ENCODE results near the gene MCM10.
A peak's percentile ranks its signal among the peaks of the same experiment; 100 is the strongest.
"Not testable (repeated sequence)": the region's sequence is repeated elsewhere in the genome, so short reads cannot be mapped to it uniquely, and the experiment has no call there.

The MCM10 gene

GRCh38 chr10:13152296-13152695 is 9.1 kb upstream of the MCM10 start:
- Histone ChIP-seq H3K4me1 (no peaks in the 10 kb centered on the region), H3K4me2 (no peak overlapping the region), H3K27ac (no peak overlapping the region), H3K4me3 (no peak overlapping the region), H4K20me1 (no peaks in the 10 kb centered on the region), H3K9ac (no peak overlapping the region), H3K27me3 (no peaks in the 10 kb centered on the region), H3K36me3 (no peaks in the 10 kb centered on the region), H3K9me3 (replicated peaks in 1 of 11) (no peaks in the 10 kb centered on the region)
- no peak for TF ChIP-seq Cebpa-rat (IDR thresholded peaks at IDR 0.05)

GRCh38 chr10:13155860-13156259 is 5.5 kb upstream of the MCM10 start:
- H3K4me3 ChIP-seq; H3K4me1 ChIP-seq; H3K9ac ChIP-seq; H3K9me3 ChIP-seq (replicated peaks in 1 of 11); H3K27ac ChIP-seq; H3K4me2 ChIP-seq; H3K27me3 ChIP-seq; H4K20me1 ChIP-seq; H3K36me3 ChIP-seq: not testable (repeated sequence)

GRCh38 chr10:13158401-13158800 is 3.0 kb upstream of the MCM10 start:
- Histone ChIP-seq H4K20me1 (peaks cover 0 to 6% (median 0%) of the 10 kb centered on the region in 11 experiments; a peak in 3 of 22 replicates), H3K9ac (no peak overlapping the region), H3K36me3 (peaks cover 0 to 2% (median 0%) of the 10 kb centered on the region in 11 experiments; a peak in 2 of 22 replicates), H3K9me3 (replicated peaks in 1 of 11) (no peaks in the 10 kb centered on the region), H3K4me1 (peaks cover 14 to 25% (median 21%) of the 10 kb centered on the region in 10 experiments), H3K4me3 (no peak overlapping the region), H3K27ac (no peak overlapping the region), H3K4me2 (no peak overlapping the region), H3K27me3 (no peaks in the 10 kb centered on the region)
- no peak for TF ChIP-seq Cebpa-rat (IDR thresholded peaks at IDR 0.05)

GRCh38 chr10:13161857-13162271 is 506 bp downstream of the MCM10 start:
- H3K27me3 ChIP-seq = no peaks in the 10 kb centered on the region
- no peaks in the 10 kb centered on the region for H3K9me3 ChIP-seq (replicated peaks in 1 of 11)
- H3K27ac ChIP-seq = peak overlapping the region in 9 of 11 experiments; percentile 29 to 87 (median 81); a peak in 17 of 22 replicates
- H3K4me1 ChIP-seq = peaks cover 14 to 31% (median 21%) of the 10 kb centered on the region in 10 experiments
- TF ChIP-seq Cebpa-rat (IDR thresholded peaks at IDR 0.05) = no peak
- H3K4me2 ChIP-seq = peak overlapping the region; percentile 78 to 93 (median 90)
- H4K20me1 ChIP-seq = peaks cover 0 to 20% (median 5%) of the 10 kb centered on the region in 11 experiments; a peak in 7 of 22 replicates
- peaks cover 0 to 34% (median 30%) of the 10 kb centered on the region in 11 experiments; a peak in 16 of 22 replicates for H3K36me3 ChIP-seq
- peak overlapping the region; percentile 56 to 92 (median 80) for H3K4me3 ChIP-seq
- H3K9ac ChIP-seq = peak overlapping the region in 10 of 11 experiments; percentile 54 to 90 (median 84); a peak in 19 of 22 replicates

- Histone ChIP-seq H4K20me1 (peaks cover 0 to 34% (median 9%) of the 10 kb centered on the region in 11 experiments; a peak in 8 of 22 replicates), H3K27me3 (no peaks in the 10 kb centered on the region), H3K9me3 (replicated peaks in 1 of 11) (no peaks in the 10 kb centered on the region), H3K4me1 (peaks cover 14 to 31% (median 21%) of the 10 kb centered on the region in 10 experiments), H3K27ac (no peak overlapping the region), H3K4me3 (no peak overlapping the region), H3K9ac (peak overlapping the region in 4 of 11 experiments; percentile 4 to 36 (median 14); a peak in 3 of 22 replicates), H3K4me2 (no peak overlapping the region; a peak in 1 of 22 replicates), H3K36me3 (peaks cover 0 to 54% (median 50%) of the 10 kb centered on the region in 11 experiments; a peak in 18 of 22 replicates)
- no peak for TF ChIP-seq Cebpa-rat (IDR thresholded peaks at IDR 0.05)
Measured at GRCh38 chr10:13163859-13164258, 2.5 kb downstream of the MCM10 start.

GRCh38 chr10:13165177-13165576 is 3.8 kb downstream of the MCM10 start:
- Histone ChIP-seq H3K36me3 (peaks cover 0 to 67% (median 62%) of the 10 kb centered on the region in 11 experiments; a peak in 18 of 22 replicates), H3K27me3 (no peaks in the 10 kb centered on the region), H4K20me1 (peaks cover 0 to 47% (median 15%) of the 10 kb centered on the region in 11 experiments; a peak in 8 of 22 replicates), H3K4me1 (peaks cover 14 to 31% (median 21%) of the 10 kb centered on the region in 10 experiments), H3K4me2 (no peak overlapping the region), H3K9me3 (replicated peaks in 1 of 11) (no peaks in the 10 kb centered on the region), H3K4me3 (no peak overlapping the region), H3K27ac (no peak overlapping the region), H3K9ac (no peak overlapping the region)
- TF ChIP-seq Cebpa-rat (IDR thresholded peaks at IDR 0.05) = no peak

- peaks cover 0 to 91% (median 86%) of the 10 kb centered on the region in 11 experiments; a peak in 20 of 22 replicates for H3K36me3 ChIP-seq
- H4K20me1 ChIP-seq = peaks cover 0 to 64% (median 20%) of the 10 kb centered on the region in 11 experiments; a peak in 8 of 22 replicates
- H3K27me3 ChIP-seq = no peaks in the 10 kb centered on the region
- peaks cover 0 to 15% (median 6%) of the 10 kb centered on the region in 10 experiments; a peak in 17 of 20 replicates for H3K4me1 ChIP-seq
- TF ChIP-seq Cebpa-rat (IDR thresholded peaks at IDR 0.05) = no peak
- H3K9ac ChIP-seq = no peak overlapping the region
- H3K4me2 ChIP-seq = no peak overlapping the region
- no peak overlapping the region for H3K27ac ChIP-seq
- H3K4me3 ChIP-seq = no peak overlapping the region
- no peaks in the 10 kb centered on the region for H3K9me3 ChIP-seq (replicated peaks in 1 of 11)
Measured at GRCh38 chr10:13167568-13167967, 6.2 kb downstream of the MCM10 start.

GRCh38 chr10:13168781-13169180 is 7.4 kb downstream of the MCM10 start:
- H3K36me3 ChIP-seq = peaks cover 0 to 99% (median 96%) of the 10 kb centered on the region in 11 experiments; a peak in 20 of 22 replicates

GRCh38 chr10:13173616-13174015 is 12.3 kb downstream of the MCM10 start:
- TF ChIP-seq Cebpa-rat (IDR thresholded peaks at IDR 0.05) = no peak
- no peaks in the 10 kb centered on the region for H3K4me1 ChIP-seq
- H3K9ac ChIP-seq = no peak overlapping the region
- H3K27ac ChIP-seq = no peak overlapping the region
- H3K36me3 ChIP-seq = peaks cover 0 to 100% (median 99%) of the 10 kb centered on the region in 11 experiments
- no peak overlapping the region for H3K4me3 ChIP-seq
- no peak overlapping the region for H3K4me2 ChIP-seq
- no peaks in the 10 kb centered on the region for H3K9me3 ChIP-seq (replicated peaks in 1 of 11)
- no peaks in the 10 kb centered on the region for H3K27me3 ChIP-seq
- H4K20me1 ChIP-seq = peaks cover 0 to 34% (median 17%) of the 10 kb centered on the region in 11 experiments; a peak in 7 of 22 replicates

More at GRCh38 chr10:13168781-13169180, 7.4 kb downstream of the MCM10 start:
- Histone ChIP-seq H3K9ac (no peak overlapping the region), H3K27me3 (no peaks in the 10 kb centered on the region), H3K4me1 (peaks cover 0 to 3% (median 0%) of the 10 kb centered on the region in 10 experiments; a peak in 1 of 20 replicates), H3K4me2 (no peak overlapping the region), H3K4me3 (no peak overlapping the region), H4K20me1 (peaks cover 0 to 61% (median 20%) of the 10 kb centered on the region in 11 experiments; a peak in 8 of 22 replicates), H3K9me3 (replicated peaks in 1 of 11) (no peaks in the 10 kb centered on the region), H3K27ac (no peak overlapping the region)
- no peak for TF ChIP-seq Cebpa-rat (IDR thresholded peaks at IDR 0.05)
